EL (cell line): ENCODE results near the gene IFNAR1.
"Not testable (repeated sequence)": the region's sequence is repeated elsewhere in the genome, so short reads cannot be mapped to it uniquely, and the experiment has no call there.

Experiments
- DNase-seq: peaks from one replicate; pipeline ENCODE4 v3.0.0-alpha.2; 2016

The IFNAR1 gene

GRCh38 chr21:33308586-33309490 lies 15.9 kb upstream of the IFNAR1 start:
- DNase-seq = no peak

GRCh38 chr21:33309778-33310177 lies 15.0 kb upstream of the IFNAR1 start:
- DNase-seq = no peak

- no peak for DNase-seq
Observed at GRCh38 chr21:33312121-33312520, 12.6 kb upstream of the IFNAR1 start.

GRCh38 chr21:33313183-33313582 lies 11.6 kb upstream of the IFNAR1 start:
- no peak for DNase-seq

- DNase-seq = no peak
Observed at GRCh38 chr21:33313611-33314010, 11.2 kb upstream of the IFNAR1 start.

- peak; percentile 23 for DNase-seq
Observed at GRCh38 chr21:33314111-33314510, 10.7 kb upstream of the IFNAR1 start.

- DNase-seq = no peak
Observed at GRCh38 chr21:33315946-33316710, 8.6 kb upstream of the IFNAR1 start.

GRCh38 chr21:33317145-33317544 lies 7.6 kb upstream of the IFNAR1 start:
- DNase-seq = no peak

GRCh38 chr21:33317786-33318486 lies 6.8 kb upstream of the IFNAR1 start:
- DNase-seq = no peak

GRCh38 chr21:33321005-33321404 lies 3.8 kb upstream of the IFNAR1 start:
- not testable (repeated sequence) for DNase-seq

GRCh38 chr21:33323610-33324009 lies 1.2 kb upstream of the IFNAR1 start:
- not testable (repeated sequence) for DNase-seq

GRCh38 chr21:33325222-33326067 lies 675 bp downstream of the IFNAR1 start:
- DNase-seq = peak; percentile 84

GRCh38 chr21:33327326-33327725 lies 2.6 kb downstream of the IFNAR1 start:
- no peak for DNase-seq

GRCh38 chr21:33327792-33328433 lies 3.1 kb downstream of the IFNAR1 start:
- DNase-seq = no peak

- DNase-seq = no peak
Observed at GRCh38 chr21:33330726-33331125, 6.0 kb downstream of the IFNAR1 start.

- no peak for DNase-seq
Observed at GRCh38 chr21:33332143-33332542, 7.4 kb downstream of the IFNAR1 start.

GRCh38 chr21:33334191-33334590 lies 9.4 kb downstream of the IFNAR1 start:
- no peak for DNase-seq

- DNase-seq = no peak
Observed at GRCh38 chr21:33334824-33335223, 10.1 kb downstream of the IFNAR1 start.

GRCh38 chr21:33339135-33339534 lies 14.4 kb downstream of the IFNAR1 start:
- DNase-seq = no peak

GRCh38 chr21:33339918-33340317 lies 15.1 kb downstream of the IFNAR1 start:
- no peak for DNase-seq

GRCh38 chr21:33345751-33346238 lies 21.0 kb downstream of the IFNAR1 start:
- DNase-seq = no peak

- DNase-seq = no peak
Observed at GRCh38 chr21:33348706-33349105, 23.9 kb downstream of the IFNAR1 start.
